Lower leg skin (tissue), 4 donors: ENCODE data around the gene MOB1A. TPM values are rescaled to one million over a fixed set of nuclear protein-coding genes. Genes with fewer than 3 reads are reported as not detected.

Source experiments
- DNase-seq, 2 donors: peaks; one replicate each; pipeline ENCODE4 v3.0.0-alpha.2; 2019; ENCODE audit warnings: low spot score in 2 of 2
- H3K4me3 ChIP-seq: fragments of 200-600 bp; sonication (generic); 2 replicates; pipeline ENCODE4 v1.5.1; 2017; ENCODE audit warnings: mild to moderate bottlenecking, low read depth; ENCODE audit not compliant: poor library complexity, severe bottlenecking
- CTCF ChIP-seq, 3 donors: fragments of 450-650 bp; IDR thresholded peaks; one replicate each; pipeline ENCODE4 v1.5.1; 2016; ENCODE audit warnings: antibody characterized with exemption in 3 of 3, mild to moderate bottlenecking in 3 of 3, moderate library complexity in 2 of 3
- POLR2A ChIP-seq, 2 donors: fragments of 450-650 bp; IDR thresholded peaks; one replicate each; pipeline ENCODE4 v1.6.1; 2016 to 2017; ENCODE audit warnings: antibody characterized with exemption in 2 of 2, mild to moderate bottlenecking in 1 of 2, moderate library complexity in 1 of 2
- WGBS, 2 donors: methylation state at CpG; one replicate each; pipeline ENCODE4 v1.1.5; 2018; 5-methylcytosine and 5-hydroxymethylcytosine counted together
- intact Hi-C: fragments of 100-400 bp; cut with DNase I; formaldehyde crosslinking; loops from one replicate; pipeline ENCODE4 v1.15.0; 2023; ENCODE audit warnings: low total_unique reads
- total RNA-seq, 4 donors: library from RNA; depleted of rRNA; stranded (reverse); fragments of >200 nt; gene quantifications; one replicate each; pipeline ENCODE4 v1.1.0, GENCODE V29; 2016

The MOB1A gene
- total RNA-seq, 4 donors from 2014 or later = 62.7 to 90.8 (median 76.6) TPM

- intact Hi-C loops = no loop called here
- DNase-seq = no peak
- peak overlapping the region; percentile 81 for H3K4me3 ChIP-seq
- TF ChIP-seq POLR2A (IDR thresholded peaks at IDR 0.05) = no peak
- TF ChIP-seq CTCF (IDR thresholded peaks at IDR 0.05) = no peak
These were observed 983 bp downstream of the MOB1A start for GRCh38 chr2:74177696-74178095.

- H3K4me3 ChIP-seq = no peak overlapping the region
- no peak for DNase-seq
- no peak for TF ChIP-seq CTCF (IDR thresholded peaks at IDR 0.05)
- no peak for TF ChIP-seq POLR2A (IDR thresholded peaks at IDR 0.05)
- intact Hi-C loops = no loop called here
- 70 to 88% methylated on average over 1 of the region's 1 CpG for WGBS, 2 donors
These were observed 3.8 kb downstream of the MOB1A start for GRCh38 chr2:74174909-74175308.

- TF ChIP-seq CTCF (IDR thresholded peaks at IDR 0.05) = no peak
- TF ChIP-seq POLR2A (IDR thresholded peaks at IDR 0.05) = no peak
- DNase-seq = no peak
- intact Hi-C loops = no loop called here
- 73 to 80% methylated on average over 2 of the region's 2 CpGs for WGBS, 2 donors
- H3K4me3 ChIP-seq = no peak overlapping the region
These were observed 9.9 kb downstream of the MOB1A start for GRCh38 chr2:74168739-74169138.

GRCh38 chr2:74164761-74165160 lies 13.9 kb downstream of the MOB1A start:
- H3K4me3 ChIP-seq = no peak overlapping the region
- WGBS, 2 donors = 96 to 100% methylated on average over 1 of the region's 1 CpG
- intact Hi-C loops = no loop called here
- TF ChIP-seq CTCF (IDR thresholded peaks at IDR 0.05) (no peak), POLR2A (IDR thresholded peaks at IDR 0.05) (no peak)
- DNase-seq = no peak

GRCh38 chr2:74162951-74163350 lies 15.7 kb downstream of the MOB1A start:
- no peak overlapping the region for H3K4me3 ChIP-seq
- intact Hi-C loops = no loop called here
- no peak for DNase-seq
- WGBS, 2 donors = 88 to 94% methylated on average over 6 of the region's 6 CpGs
- TF ChIP-seq CTCF (IDR thresholded peaks at IDR 0.05) (no peak), POLR2A (IDR thresholded peaks at IDR 0.05) (no peak)

GRCh38 chr2:74155830-74156229 lies 22.8 kb downstream of the MOB1A start:
- no peak overlapping the region for H3K4me3 ChIP-seq
- intact Hi-C loops = no loop called here
- WGBS, 2 donors = 86 to 87% methylated on average over 3 of the region's 3 CpGs
- no peak for DNase-seq
- TF ChIP-seq POLR2A (IDR thresholded peaks at IDR 0.05) (no peak), CTCF (IDR thresholded peaks at IDR 0.05) (no peak)
